ENCODE data around the gene MDGA2.

MDGA2 gene

GRCh38 chr14:47346849-47347248, 328.6 kb downstream of the MDGA2 start:
- TF ChIP-seq CTCF (conservative IDR thresholded peaks at IDR 0.05; ENCODE audit: control insufficient read depth, insufficient read depth, low read depth, low read length) = no peak
- no peak for DNase-seq (ENCODE audit: low read depth)
- no peak overlapping the region for H3K4me3 ChIP-seq (ENCODE audit: control insufficient read depth, low read depth, low read length)

DNA sequence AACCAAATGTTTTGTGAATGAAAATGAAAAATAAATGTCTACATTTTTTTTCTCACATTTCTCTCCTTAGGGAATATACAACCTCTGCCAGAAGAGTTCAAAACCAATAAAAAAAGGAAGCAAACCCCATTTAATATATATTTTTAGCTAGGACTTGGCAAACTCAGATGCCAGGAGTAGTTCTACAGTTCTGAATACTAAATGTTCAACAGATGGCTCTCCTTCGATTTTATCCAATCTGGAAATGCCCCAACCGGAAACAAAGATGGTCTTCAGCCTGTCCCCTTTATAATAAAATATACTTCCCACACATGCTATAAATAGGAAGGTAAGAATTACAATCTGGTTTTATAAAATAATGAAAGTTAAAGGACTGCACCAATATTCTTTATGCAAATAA, 330.4 kb downstream of the MDGA2 start:
- no peak overlapping the region for H3K4me3 ChIP-seq (ENCODE audit: control insufficient read depth, low read depth, low read length)
- TF ChIP-seq CTCF (conservative IDR thresholded peaks at IDR 0.05; ENCODE audit: control insufficient read depth, insufficient read depth, low read depth, low read length) = no peak
- no peak for DNase-seq (ENCODE audit: low read depth)

- DNase-seq (ENCODE audit: low read depth) = no peak
- TF ChIP-seq CTCF (conservative IDR thresholded peaks at IDR 0.05; ENCODE audit: control insufficient read depth, insufficient read depth, low read depth, low read length) = no peak
- H3K4me3 ChIP-seq (ENCODE audit: control insufficient read depth, low read depth, low read length) = no peak overlapping the region
Measured at GRCh38 chr14:47332939-47333338, 342.5 kb downstream of the MDGA2 start.

- no peak for TF ChIP-seq CTCF (conservative IDR thresholded peaks at IDR 0.05; ENCODE audit: control insufficient read depth, insufficient read depth, low read depth, low read length)
- DNase-seq (ENCODE audit: low read depth) = no peak
Measured at GRCh38 chr14:47332106-47332505, 343.3 kb downstream of the MDGA2 start.

GRCh38 chr14:47328376-47328775, 347.0 kb downstream of the MDGA2 start:
- H3K4me3 ChIP-seq (ENCODE audit: control insufficient read depth, low read depth, low read length) = no peak overlapping the region
- DNase-seq (ENCODE audit: low read depth) = no peak
- TF ChIP-seq CTCF (conservative IDR thresholded peaks at IDR 0.05; ENCODE audit: control insufficient read depth, insufficient read depth, low read depth, low read length) = no peak

More at GRCh38 chr14:47332106-47332505, 343.3 kb downstream of the MDGA2 start:
- no peak overlapping the region for H3K4me3 ChIP-seq (ENCODE audit: control insufficient read depth, low read depth, low read length)

GRCh38 chr14:47327336-47327735, 348.1 kb downstream of the MDGA2 start:
- TF ChIP-seq CTCF (conservative IDR thresholded peaks at IDR 0.05; ENCODE audit: control insufficient read depth, insufficient read depth, low read depth, low read length) = no peak
- no peak for DNase-seq (ENCODE audit: low read depth)
- no peak overlapping the region for H3K4me3 ChIP-seq (ENCODE audit: control insufficient read depth, low read depth, low read length)

GRCh38 chr14:47322751-47323150, 352.7 kb downstream of the MDGA2 start:
- TF ChIP-seq CTCF (conservative IDR thresholded peaks at IDR 0.05; ENCODE audit: control insufficient read depth, insufficient read depth, low read depth, low read length) = no peak
- no peak for DNase-seq (ENCODE audit: low read depth)
- H3K4me3 ChIP-seq (ENCODE audit: control insufficient read depth, low read depth, low read length) = no peak overlapping the region
